GM12872 (cell line): ENCODE data around the gene MBP.

Experiments used
- CTCF ChIP-seq: IDR thresholded peaks from 3 replicates; pipeline ENCODE4 v1.5.1; 2011; ENCODE audit warnings: low read depth, mild to moderate bottlenecking, low read length, moderate library complexity; ENCODE audit not compliant: insufficient read depth

The MBP gene

GRCh38 chr18:77061281-77061945, 71.2 kb downstream of the MBP start:
- TF ChIP-seq CTCF = no peak

GRCh38 chr18:77060151-77060550, 72.4 kb downstream of the MBP start:
- TF ChIP-seq CTCF = no peak

- peak; percentile 49; the same call in 2 of the 3 replicates for TF ChIP-seq CTCF
These were observed 73.2 kb downstream of the MBP start for GRCh38 chr18:77059294-77059916.

- no peak for TF ChIP-seq CTCF
These were observed 74.2 kb downstream of the MBP start for GRCh38 chr18:77058290-77058835.

- TF ChIP-seq CTCF = no peak
These were observed 75.6 kb downstream of the MBP start for GRCh38 chr18:77057006-77057395.

- TF ChIP-seq CTCF = no peak
These were observed 76.1 kb downstream of the MBP start for GRCh38 chr18:77056344-77057005.

GRCh38 chr18:77055429-77056300, 76.9 kb downstream of the MBP start:
- TF ChIP-seq CTCF = no peak
